ENCODE measurements around the gene AKAP8L. TPM values are rescaled to one million over a fixed set of nuclear protein-coding genes. Genes with fewer than 3 reads are reported as not detected.

The AKAP8L gene
- total and polyA plus RNA-seq, 9 of the 15 experiments (the other 6 are each of a cell fraction or from before 2014, with no cell fraction given), result 2.4 to 116 (median 70.7) TPM

- TF ChIP-seq ZKSCAN1 (IDR thresholded peaks at IDR 0.05; ENCODE audit: low read depth, low read length), result no peak
- TF ChIP-seq HMGN3 (IDR thresholded peaks at IDR 0.05; ENCODE audit: borderline replicate concordance, extremely low read depth, insufficient read length, low read depth, low read length), result peak; percentile 60
- TF ChIP-seq CREM (IDR thresholded peaks at IDR 0.05; ENCODE audit: low read depth), result peak; percentile 95
- TF ChIP-seq PTTG1 (tag; IDR thresholded peaks at IDR 0.05; ENCODE audit: low read depth), result no peak
- no peak for TF ChIP-seq SNAPC5 (CRISPR knock-in tag; IDR thresholded peaks at IDR 0.05)
- no peak for TF ChIP-seq RHOXF2B (CRISPR knock-in tag; conservative IDR thresholded peaks at IDR 0.05)
- no peak for TF ChIP-seq IFI16 (CRISPR knock-in tag; IDR thresholded peaks at IDR 0.05)
- TF ChIP-seq SMARCA5 (IDR thresholded peaks at IDR 0.05), result no peak
- no peak for TF ChIP-seq TCF7 (IDR thresholded peaks at IDR 0.05; ENCODE audit: borderline replicate concordance)
- TF ChIP-seq ZNF778 (CRISPR knock-in tag; IDR thresholded peaks at IDR 0.05), result no peak
- no peak for TF ChIP-seq CBFB (CRISPR knock-in tag; IDR thresholded peaks at IDR 0.05)
- no peak for TF ChIP-seq ZNF384 (IDR thresholded peaks at IDR 0.05; ENCODE audit: low read depth, low read length)
- no peak for TF ChIP-seq LEF1 (IDR thresholded peaks at IDR 0.05)
- no peak for TF ChIP-seq RBM39 (optimal IDR thresholded peaks at IDR 0.05; ENCODE audit: low read depth, low read length)
- no peak; the same call in 1 of the 2 replicates for TF ChIP-seq E2F5 (CRISPR knock-in tag; IDR thresholded peaks at IDR 0.05)
- TF ChIP-seq GATAD2B (IDR thresholded peaks at IDR 0.05; ENCODE audit: borderline replicate concordance), result no peak
- no peak for TF ChIP-seq ZNF561 (CRISPR knock-in tag; conservative IDR thresholded peaks at IDR 0.05)
- no peak for TF ChIP-seq THAP7 (CRISPR knock-in tag; IDR thresholded peaks at IDR 0.05)
- no peak for TF ChIP-seq RFX1 (IDR thresholded peaks at IDR 0.05)
- 0 out of 2 replicates have a peak, but pooled peaks have one; percentile 40 for TF ChIP-seq ZNF224 (CRISPR knock-in tag; IDR thresholded peaks at IDR 0.05)
- TF ChIP-seq GTF2A2 (tag; IDR thresholded peaks at IDR 0.05), result no peak
- TF ChIP-seq NFIX (CRISPR knock-in tag; IDR thresholded peaks at IDR 0.05; ENCODE audit: low read depth), result no peak
- TF ChIP-seq SP2 (IDR thresholded peaks at IDR 0.05; ENCODE audit: extremely low read depth, low read depth, low read length, poor library complexity, severe bottlenecking), result peak; percentile 88
- TF ChIP-seq SRSF1 (IDR thresholded peaks at IDR 0.05; ENCODE audit: low read depth, low read length), result no peak
- TF ChIP-seq HMG20A (CRISPR knock-in tag; conservative IDR thresholded peaks at IDR 0.05), result no peak
- TF ChIP-seq SAFB (IDR thresholded peaks at IDR 0.05; ENCODE audit: borderline replicate concordance, low read depth, low read length), result 0 out of 2 replicates have a peak, but pooled peaks have one; percentile 4
- no peak for TF ChIP-seq ZNF76 (CRISPR knock-in tag; IDR thresholded peaks at IDR 0.05; ENCODE audit: borderline replicate concordance)
- no peak for TF ChIP-seq E2F1 (CRISPR knock-in tag; IDR thresholded peaks at IDR 0.05)
These were observed 39.4 kb downstream of the AKAP8L start, which contains the start of gene AKAP8 (continued) for GRCh38 chr19:15379083-15379998.
